ENCODE results near the gene CRTC2.
A peak's percentile ranks its signal among the peaks of the same experiment; 100 is the strongest.

Gene CRTC2

DNA sequence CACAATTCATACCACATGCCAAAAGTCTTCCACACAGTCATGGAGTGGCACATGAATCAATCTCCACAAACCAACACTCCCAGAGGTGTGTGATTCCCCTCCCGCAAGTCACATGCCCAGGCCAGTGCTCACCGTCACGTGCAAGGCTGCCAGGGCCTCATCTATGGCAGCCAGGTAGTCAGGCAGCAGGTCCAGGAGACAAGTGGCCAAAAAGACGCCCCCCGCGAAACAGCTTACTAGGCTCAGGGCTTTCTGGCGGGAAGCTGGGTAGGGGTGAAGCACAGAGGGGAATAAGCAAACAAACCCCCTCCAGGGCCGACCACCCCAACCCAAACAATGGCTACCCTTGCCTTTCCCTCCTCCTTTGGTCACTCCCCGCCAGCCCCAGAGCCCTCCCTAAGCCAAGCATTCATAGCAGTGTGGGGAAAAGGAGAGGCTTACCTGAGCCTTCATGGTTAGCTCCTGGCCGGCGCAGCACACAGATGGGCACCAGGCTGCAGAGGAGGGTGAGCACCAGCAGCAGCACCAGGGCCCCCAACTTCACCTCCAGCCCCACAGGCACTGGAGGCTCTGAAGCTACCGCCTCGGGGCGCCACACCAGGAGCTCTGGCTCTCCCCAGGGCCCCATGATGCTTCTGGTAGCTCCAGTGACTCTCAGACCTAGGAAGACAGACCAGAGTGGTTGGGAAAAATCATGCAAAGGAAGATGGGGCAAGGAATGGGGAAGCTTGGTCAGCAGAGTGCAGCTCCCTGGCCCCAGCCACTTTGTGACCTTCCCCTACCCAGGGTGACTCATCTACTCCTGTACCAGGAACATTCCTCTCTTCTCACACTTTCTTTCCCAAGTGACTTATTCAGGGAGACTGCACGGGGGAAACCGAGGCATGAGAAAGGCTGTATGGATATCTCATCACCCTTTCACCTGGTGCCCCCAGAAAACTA lies 3.9 kb upstream of the CRTC2 start:
- H3K4me3 ChIP-seq (ENCODE audit: low read depth, low read length), result peak overlapping the region; percentile 93
- no peak for DNase-seq (ENCODE audit: low read depth)
- TF ChIP-seq, protein P1, sequence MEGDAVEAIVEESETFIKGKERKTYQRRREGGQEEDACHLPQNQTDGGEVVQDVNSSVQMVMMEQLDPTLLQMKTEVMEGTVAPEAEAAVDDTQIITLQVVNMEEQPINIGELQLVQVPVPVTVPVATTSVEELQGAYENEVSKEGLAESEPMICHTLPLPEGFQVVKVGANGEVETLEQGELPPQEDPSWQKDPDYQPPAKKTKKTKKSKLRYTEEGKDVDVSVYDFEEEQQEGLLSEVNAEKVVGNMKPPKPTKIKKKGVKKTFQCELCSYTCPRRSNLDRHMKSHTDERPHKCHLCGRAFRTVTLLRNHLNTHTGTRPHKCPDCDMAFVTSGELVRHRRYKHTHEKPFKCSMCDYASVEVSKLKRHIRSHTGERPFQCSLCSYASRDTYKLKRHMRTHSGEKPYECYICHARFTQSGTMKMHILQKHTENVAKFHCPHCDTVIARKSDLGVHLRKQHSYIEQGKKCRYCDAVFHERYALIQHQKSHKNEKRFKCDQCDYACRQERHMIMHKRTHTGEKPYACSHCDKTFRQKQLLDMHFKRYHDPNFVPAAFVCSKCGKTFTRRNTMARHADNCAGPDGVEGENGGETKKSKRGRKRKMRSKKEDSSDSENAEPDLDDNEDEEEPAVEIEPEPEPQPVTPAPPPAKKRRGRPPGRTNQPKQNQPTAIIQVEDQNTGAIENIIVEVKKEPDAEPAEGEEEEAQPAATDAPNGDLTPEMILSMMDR (IDR thresholded peaks at IDR 0.05; ENCODE audit: control insufficient read depth, extremely low read depth, insufficient read depth), result no peak

DNA sequence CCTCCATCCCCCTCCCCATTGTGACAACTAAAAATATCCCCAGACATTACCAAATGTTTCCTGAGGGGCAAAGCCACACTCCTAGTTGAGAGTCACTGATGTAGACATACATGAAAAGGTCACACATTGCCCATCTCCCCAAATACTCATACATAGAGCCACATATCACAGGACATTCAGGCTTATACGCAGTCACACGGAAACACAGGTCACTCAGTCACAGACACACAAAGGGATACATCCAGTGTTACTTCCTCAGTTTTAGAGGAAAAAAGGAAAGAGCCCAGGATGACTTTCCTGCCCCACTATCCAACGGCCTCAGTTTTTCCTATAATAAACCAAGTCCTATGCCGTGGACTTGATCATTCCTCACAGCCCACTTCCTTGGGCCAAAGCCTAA lies 3.0 kb upstream of the CRTC2 start:
- H3K4me3 ChIP-seq (ENCODE audit: low read depth, low read length), result 0 out of 2 replicates have a peak overlapping the region, but pooled peaks have one; percentile 93
- DNase-seq (ENCODE audit: low read depth), result no peak
- TF ChIP-seq, protein P1 (IDR thresholded peaks at IDR 0.05; ENCODE audit: control insufficient read depth, extremely low read depth, insufficient read depth), result no peak

DNA sequence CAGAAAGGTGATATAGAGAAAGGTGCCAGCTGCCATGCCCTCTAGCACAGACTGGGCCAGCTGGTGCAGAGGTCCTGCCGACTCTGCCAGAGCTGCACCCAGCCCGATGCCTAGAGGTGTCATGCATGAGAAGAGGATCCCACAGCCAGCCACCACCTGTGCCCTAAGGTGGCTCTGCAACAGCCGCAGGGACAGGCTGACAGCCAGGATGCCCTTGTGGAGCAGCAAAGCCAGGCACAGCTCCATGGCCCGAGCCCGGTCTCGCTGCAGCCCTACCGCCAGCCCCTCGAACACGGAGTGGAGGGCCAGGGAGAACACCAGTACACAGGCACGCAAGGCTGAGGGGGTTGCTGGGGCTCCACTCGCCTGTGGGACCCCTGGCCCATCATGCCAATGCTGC lies 1.8 kb upstream of the CRTC2 start:
- no peak overlapping the region for H3K4me3 ChIP-seq (ENCODE audit: low read depth, low read length)
- no peak for DNase-seq (ENCODE audit: low read depth)
- TF ChIP-seq, protein P1 (IDR thresholded peaks at IDR 0.05; ENCODE audit: control insufficient read depth, extremely low read depth, insufficient read depth), result no peak

DNA sequence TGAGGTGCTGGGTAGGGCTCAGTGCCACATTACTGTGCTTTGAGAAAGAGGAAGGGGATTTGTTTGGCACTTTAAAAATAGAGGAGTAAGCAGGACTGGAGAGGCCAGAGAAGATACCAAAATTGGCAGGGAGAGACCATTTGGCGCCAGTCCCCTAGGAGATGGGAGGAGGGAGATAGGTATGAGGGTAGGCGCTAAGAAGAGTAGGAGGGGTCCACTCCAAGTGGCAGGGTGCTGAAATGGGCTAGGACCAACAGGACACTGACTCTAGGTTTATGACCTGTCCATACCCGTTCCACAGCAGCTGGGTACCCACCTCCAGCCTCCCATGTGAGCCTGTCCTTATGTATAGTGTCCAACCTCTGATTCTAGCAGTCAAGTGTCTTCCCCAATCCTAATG lies 1.0 kb upstream of the CRTC2 start:
- no peak for DNase-seq (ENCODE audit: low read depth)
- H3K4me3 ChIP-seq (ENCODE audit: low read depth, low read length), result no peak overlapping the region
- TF ChIP-seq, protein P1 (IDR thresholded peaks at IDR 0.05; ENCODE audit: control insufficient read depth, extremely low read depth, insufficient read depth), result no peak

DNA sequence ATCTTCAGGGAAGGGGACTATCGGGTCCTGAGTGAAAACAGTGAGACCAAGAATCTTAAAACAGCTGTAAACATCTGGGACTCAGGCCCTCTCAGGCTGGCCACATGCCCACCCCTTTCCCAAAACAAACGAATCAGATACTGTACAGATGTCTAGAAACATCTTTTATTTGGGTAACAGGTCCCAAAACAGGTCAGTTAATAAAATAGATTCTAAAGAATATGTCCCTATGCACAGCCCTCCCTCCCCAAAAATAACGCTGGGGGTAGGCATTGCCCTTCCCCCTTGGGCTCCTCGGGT lies 499 bp upstream of the CRTC2 start:
- no peak overlapping the region; the same call in 1 of the 2 replicates for H3K4me3 ChIP-seq (ENCODE audit: low read depth, low read length)
- TF ChIP-seq, protein P1 (IDR thresholded peaks at IDR 0.05; ENCODE audit: control insufficient read depth, extremely low read depth, insufficient read depth), result no peak
- no peak for DNase-seq (ENCODE audit: low read depth)

DNA sequence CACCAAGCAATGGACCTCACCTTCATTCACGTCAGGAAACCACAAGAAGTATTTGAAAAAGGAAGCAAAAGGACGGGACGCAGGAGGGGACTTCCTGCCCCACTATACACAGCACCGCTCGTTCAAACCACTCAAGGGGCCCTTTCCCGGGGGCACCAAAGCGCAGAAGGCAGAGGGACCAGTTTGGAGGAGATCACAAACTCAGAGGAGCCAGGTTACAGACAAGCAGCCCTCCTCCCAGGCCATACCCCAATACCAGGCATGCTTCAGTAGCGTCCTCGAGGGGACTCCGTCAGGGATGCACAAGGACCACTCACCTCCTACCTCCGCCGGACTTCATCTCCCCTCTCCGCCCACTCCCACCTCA lies 685 bp downstream of the CRTC2 start:
- no peak for DNase-seq (ENCODE audit: low read depth)
- TF ChIP-seq, protein P1 (IDR thresholded peaks at IDR 0.05; ENCODE audit: control insufficient read depth, extremely low read depth, insufficient read depth), result no peak
- H3K4me3 ChIP-seq (ENCODE audit: low read depth, low read length), result peak overlapping the region; percentile 92
